Fibroblast of upper back skin (primary cell): ENCODE data around the gene SLC52A3.

Experiments
- DNase-seq: peaks from one replicate; pipeline ENCODE4 v3.0.0-alpha.2; 2013

Gene SLC52A3

GRCh38 chr20:764255-764654 is 4.0 kb downstream of the SLC52A3 start:
- no peak for DNase-seq

- no peak for DNase-seq
Measured at GRCh38 chr20:761418-762381, 6.6 kb downstream of the SLC52A3 start.

GRCh38 chr20:760751-761417 is 7.4 kb downstream of the SLC52A3 start:
- DNase-seq = no peak

DNA sequence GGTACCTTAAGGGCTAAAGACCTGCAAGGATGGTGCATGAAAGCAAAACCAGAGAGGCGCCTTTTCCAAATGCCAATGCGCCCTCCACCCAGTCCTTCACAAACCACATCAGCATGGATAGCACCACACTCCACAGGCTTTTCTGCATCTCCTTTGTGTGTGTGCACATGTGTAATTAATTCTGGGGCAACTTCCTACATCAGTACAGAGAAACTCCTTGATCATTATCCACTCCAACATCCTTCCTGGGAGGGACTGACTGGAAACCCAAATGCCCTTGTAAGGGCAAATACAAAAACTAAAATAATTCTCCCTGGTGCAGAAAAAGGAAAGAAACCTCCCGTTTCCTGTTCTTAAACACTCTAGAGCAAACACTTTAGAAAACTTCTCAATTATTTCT is 10.8 kb downstream of the SLC52A3 start:
- DNase-seq = no peak

GRCh38 chr20:755941-756340 is 12.4 kb downstream of the SLC52A3 start:
- DNase-seq = no peak

DNA sequence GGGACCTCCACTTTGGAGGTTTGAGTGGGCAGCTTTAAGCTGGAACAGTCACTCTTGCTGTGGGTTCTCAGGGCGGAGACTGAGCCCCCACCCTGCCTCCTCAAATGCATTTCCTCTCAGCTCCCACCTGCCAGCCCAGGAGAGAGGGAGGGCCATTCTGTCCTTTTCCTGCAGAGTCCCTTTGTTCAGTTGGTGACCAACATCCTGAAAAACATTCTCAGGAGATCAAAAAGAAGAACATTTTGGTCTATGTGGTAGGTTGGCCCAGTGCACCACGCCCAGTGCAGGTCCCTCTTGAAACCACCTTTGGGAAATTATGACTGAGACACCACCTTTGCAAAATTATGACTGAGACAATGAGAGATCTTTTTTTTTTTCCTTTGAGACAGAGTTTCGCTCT is 13.4 kb downstream of the SLC52A3 start:
- no peak for DNase-seq

DNA sequence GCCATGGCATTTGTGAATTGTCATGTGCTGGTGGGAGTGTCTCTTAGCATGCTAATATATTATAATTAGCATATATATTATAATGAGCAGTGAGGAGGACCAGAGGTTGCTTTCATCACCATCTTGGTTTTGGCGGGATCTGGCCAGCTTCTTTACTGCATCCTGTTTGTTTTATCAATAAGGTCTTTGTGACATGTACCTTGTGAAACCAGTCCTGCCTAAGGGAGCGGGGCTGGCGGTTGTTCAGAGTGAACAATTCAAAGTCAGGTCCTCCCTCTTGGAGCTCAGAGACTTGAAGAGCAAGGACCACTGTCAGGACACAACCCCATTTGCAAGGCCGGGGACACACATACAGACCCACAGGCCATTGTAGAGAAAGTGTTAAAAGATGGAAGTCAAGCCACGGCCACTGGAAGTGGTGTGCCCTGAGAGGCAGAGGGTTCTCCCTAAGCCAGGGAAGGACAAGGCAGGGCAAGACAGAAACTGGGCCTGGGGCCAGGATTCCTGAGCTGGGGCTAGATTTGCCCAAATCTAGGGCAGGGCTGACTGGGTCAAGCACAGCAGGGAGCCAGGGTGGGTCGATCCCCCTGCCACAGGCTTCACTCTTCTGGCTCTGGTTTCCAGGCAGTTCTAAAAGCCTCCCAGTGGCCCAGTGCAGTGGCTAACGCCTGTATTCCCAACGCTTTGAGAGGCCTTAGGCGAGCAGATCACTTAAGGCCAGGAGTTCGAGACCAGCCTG is 14.2 kb downstream of the SLC52A3 start:
- DNase-seq = no peak

- DNase-seq = no peak
Measured at GRCh38 chr20:753136-753535, 15.2 kb downstream of the SLC52A3 start.

DNA sequence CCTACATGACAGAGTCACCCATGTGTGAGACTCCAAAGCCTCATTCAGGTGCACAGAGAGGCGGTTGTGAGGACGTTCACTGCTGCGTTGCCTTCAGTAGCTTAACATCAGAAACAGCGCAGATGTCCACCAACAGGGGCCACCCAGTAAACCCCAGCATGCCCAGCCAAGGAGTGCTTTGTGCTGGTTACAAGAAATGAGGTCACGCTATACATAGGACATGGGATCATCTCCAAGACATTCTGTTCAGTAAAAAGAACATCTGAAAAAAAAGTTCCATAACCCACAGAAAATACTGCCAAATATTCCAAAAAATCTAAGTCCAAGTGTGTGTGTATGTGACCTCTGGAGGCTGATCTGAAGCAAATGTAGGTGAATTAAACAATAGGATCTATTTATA is 16.0 kb downstream of the SLC52A3 start:
- DNase-seq = no peak

DNA sequence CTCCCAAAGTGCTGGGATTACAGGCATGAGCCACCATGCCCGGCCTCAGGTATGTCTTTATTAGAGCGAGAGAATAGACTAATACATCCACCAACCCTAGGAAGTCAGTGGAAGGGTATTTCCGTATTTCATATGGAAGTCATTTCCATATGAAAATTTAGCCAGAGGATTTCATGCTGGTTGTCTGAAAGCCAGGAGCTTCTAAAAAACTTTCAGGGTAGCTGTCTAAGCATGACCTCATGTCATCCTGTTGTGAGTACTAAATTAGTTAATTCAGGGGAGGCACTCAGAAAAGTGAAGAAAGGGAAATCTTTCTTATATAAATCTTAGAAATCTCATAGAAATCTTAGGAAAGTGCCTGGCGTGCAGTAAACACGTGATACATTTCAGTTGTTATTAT is 16.5 kb downstream of the SLC52A3 start:
- DNase-seq = no peak

- DNase-seq = no peak
Measured at GRCh38 chr20:750801-751200, 17.5 kb downstream of the SLC52A3 start.

DNA sequence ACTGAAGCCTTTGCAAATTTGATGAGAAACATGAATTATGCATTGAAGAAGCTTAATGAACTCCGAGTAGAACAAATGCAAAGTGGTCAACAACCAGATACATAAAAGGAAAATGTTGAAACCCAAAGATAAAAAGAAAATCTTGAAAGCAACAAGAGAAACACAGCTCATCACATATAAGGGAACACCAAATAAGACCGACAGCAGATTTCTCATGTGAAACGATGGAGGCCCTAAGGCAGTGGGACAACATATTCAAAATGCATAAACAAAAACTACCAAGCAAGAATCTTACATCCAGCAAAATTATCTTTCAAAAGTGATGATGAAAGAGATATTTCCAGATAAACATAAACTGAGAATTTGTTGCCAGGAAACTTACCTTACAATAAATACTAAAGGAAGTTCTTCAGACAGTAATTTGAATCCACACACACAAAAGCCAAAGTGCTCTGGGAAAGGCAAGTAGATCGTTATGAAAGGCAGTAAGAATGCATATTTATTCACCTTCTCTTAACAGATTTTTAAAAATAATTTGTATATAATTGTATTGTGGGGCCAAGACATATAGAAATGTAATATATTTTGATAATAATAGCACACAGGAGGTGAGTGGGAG is 22.5 kb downstream of the SLC52A3 start:
- DNase-seq = no peak

DNA sequence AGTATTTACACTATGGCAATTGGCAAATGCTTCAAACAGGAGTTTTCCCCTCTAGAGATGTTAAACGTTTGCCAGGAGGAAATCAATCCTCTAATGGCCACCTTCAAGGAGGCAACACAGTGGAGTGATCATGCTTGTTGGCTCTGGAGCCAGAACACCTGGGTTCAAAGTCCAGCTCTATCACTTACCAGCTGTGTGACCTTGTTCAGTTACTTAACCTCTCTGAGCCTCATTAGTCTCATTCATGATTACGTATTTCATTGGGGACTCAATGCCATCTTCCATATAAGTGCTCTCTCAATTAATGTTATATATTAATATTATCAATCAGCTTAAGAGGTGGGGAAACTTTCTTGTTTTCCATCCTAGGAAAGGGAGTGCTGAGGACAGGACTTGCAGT is 26.1 kb downstream of the SLC52A3 start:
- no peak for DNase-seq

- DNase-seq = no peak
Measured at GRCh38 chr20:741620-742019, 26.7 kb downstream of the SLC52A3 start.

- DNase-seq = no peak
Measured at GRCh38 chr20:740162-740561, 28.1 kb downstream of the SLC52A3 start.

GRCh38 chr20:739736-740135 is 28.6 kb downstream of the SLC52A3 start:
- DNase-seq = no peak

DNA sequence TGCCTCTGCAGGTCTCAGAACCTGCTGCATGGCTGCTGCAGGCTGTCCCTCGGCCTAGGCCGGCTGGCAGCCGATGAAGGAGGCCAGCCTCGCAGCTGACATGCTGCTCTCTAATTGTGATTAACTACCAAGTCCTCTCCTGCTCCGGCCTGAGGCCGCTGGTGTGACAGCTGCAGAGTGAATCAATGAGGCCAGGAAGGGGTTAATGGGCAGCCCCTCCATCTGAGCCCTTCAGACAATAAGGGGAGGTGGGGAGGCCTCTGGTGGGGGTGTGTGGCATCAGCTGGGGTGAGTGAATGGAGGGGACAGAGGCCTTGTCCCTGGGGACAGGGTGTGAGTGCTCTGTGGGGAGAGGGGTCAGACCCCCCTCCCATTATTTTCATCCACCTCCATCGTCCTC is 34.4 kb downstream of the SLC52A3 start:
- DNase-seq = no peak

DNA sequence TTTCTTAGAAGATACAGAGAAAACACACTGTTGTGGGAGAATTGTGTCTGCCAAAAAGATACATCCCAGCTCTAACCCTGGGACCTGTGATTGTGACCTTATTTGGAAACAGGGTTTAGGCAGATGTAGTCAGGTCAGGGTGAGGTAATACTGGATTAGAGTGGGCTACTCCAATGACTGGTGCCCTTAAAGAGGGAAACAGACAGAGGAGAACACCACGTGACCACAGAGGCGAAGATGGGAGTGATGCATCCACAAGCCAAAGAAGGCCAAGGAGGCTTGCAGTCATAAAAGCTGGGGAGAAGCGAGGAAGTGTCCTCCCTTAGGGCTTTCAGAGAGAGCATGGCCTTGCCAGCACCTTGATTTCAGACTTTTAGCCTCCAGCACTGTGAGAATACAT is 35.6 kb downstream of the SLC52A3 start:
- DNase-seq = no peak

GRCh38 chr20:731891-732560 is 36.3 kb downstream of the SLC52A3 start:
- no peak for DNase-seq

DNA sequence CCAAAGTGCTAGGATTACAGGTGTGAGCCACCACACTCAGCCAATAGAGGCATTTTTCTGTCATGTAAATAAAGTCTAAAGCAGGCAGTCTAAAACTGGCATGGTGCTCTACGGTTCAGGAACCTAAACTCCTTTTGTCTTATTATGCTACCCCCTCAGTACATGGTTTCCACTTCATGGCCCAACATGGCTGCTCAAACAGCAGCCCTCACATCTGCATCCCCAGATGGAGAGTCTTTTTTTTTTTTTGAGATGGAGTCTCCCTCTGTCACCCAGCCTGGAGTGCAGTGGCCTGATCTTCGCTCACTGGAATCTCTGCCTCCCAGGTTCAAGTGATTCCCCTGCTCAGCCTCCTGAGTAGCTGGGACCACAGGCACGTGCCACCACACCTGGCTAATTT is 38.3 kb downstream of the SLC52A3 start:
- DNase-seq = no peak

DNA sequence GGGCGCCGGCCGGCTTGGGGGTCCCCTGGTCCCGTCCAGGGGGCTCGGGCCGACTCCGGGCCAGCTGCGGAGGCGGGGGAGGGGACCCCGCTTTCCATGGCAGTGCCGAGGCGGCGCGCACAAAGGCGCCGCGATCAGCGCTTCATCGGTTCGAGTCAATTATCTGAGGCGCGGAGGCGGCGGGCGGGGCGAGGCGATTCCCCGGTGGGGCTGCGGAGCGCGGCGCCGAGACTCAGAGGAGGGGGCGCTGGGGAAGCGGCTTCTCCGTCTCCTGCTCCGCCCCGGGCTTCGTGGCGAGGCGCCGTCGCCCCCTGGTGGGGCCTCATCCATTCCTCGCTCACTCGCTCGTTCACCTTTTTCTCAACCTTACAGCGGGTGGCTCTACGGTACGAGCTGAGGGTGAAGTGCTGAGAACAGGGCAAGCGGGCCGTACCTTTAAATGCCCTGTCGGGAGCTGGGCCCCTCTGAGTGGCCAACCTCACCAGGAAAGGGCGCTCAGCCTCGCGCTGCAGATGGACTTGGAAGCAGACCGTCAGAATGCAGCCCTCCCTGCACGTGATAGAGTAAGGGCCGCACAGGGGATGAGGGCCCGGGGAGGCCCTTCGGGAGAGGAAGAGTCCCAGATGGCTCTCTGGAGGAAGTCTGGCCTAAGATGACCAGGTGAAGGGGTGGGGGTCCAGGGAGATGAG is 39.9 kb downstream of the SLC52A3 start:
- peak; percentile 15 for DNase-seq

- no peak for DNase-seq
Measured at GRCh38 chr20:726160-726559, 42.1 kb downstream of the SLC52A3 start.
